IMR-90 (cell line): Measurements from ENCODE around the gene STRN4. TPM values are rescaled to one million over a fixed set of nuclear protein-coding genes. Genes with fewer than 3 reads are reported as not detected.

Source experiments
- ATAC-seq: fragments of 200-7000 bp; cut with Tn5 transposase; 2 replicates; pipeline ENCODE4 v1.9.1; 2020; ENCODE audit warnings: low read depth, mild to moderate bottlenecking, moderate library complexity
- BruUV-seq: library from RNA; stranded (reverse); fragments of 400-500 nt; replicated peaks from 2 replicates; lab custom pipeline; 2021; lab: Mats Ljungman, UMichigan
- CTCF ChIA-PET: fragments of 300-600 bp; formaldehyde crosslinking; extraction: SDS; loops from one replicate; lab custom pipeline; 2021; ENCODE audit warnings: antibody characterized with exemption; lab: Yijun Ruan, JAX
- POLR2A ChIA-PET: fragments of 300-600 bp; sonication (Branson Sonifier 250); formaldehyde crosslinking; loops from one replicate; lab custom pipeline; 2022; ENCODE audit warnings: antibody characterized with exemption; ENCODE audit not compliant: unreplicated experiment; lab: Charles Lee
- DNase-seq: peaks from one replicate; pipeline ENCODE4 v3.0.0; 2013
- H2AFZ ChIP-seq: replicated peaks from 2 replicates; pipeline ENCODE3; 2013; ENCODE audit warnings: low read length, mild to moderate bottlenecking; ENCODE audit not compliant: poor library complexity
- H2AK5ac ChIP-seq: 2 replicates; pipeline ENCODE4 v1.6.1; 2013; ENCODE audit warnings: low read depth, low read length, inconsistent platforms
- H2AK9ac ChIP-seq: replicated peaks from 2 replicates; pipeline ENCODE3; 2013; ENCODE audit warnings: mild to moderate bottlenecking, low read depth, low read length, moderate library complexity; ENCODE audit not compliant: poor library complexity
- H2BK120ac ChIP-seq: 2 replicates; pipeline ENCODE4 v1.6.1; 2013; ENCODE audit warnings: low read depth, low read length, inconsistent platforms
- H2BK15ac ChIP-seq: 3 replicates; pipeline ENCODE4 v1.6.1; 2013; ENCODE audit warnings: low read depth, low read length, inconsistent platforms
- H2BK20ac ChIP-seq: 2 replicates; pipeline ENCODE4 v1.6.1; 2013; ENCODE audit warnings: low read depth, mild to moderate bottlenecking, inconsistent platforms, low read length, moderate library complexity
- H2BK5ac ChIP-seq: 2 replicates; pipeline ENCODE4 v1.6.1; 2013; ENCODE audit warnings: mild to moderate bottlenecking, low read depth, low read length, inconsistent platforms; ENCODE audit not compliant: poor library complexity, severe bottlenecking
- H3K14ac ChIP-seq: replicated peaks from 2 replicates; pipeline ENCODE4 v1.6.1; 2013; ENCODE audit warnings: low read depth, low read length, inconsistent platforms
- H3K18ac ChIP-seq: 2 replicates; pipeline ENCODE4 v1.6.1; 2013; ENCODE audit warnings: low read depth, low read length, control low read depth
- H3K23ac ChIP-seq: 2 replicates; pipeline ENCODE4 v1.6.1; 2013; ENCODE audit warnings: low read depth, low read length, inconsistent platforms
- H3K27ac ChIP-seq: 2 replicates; pipeline ENCODE4 v1.5.1; 2013; ENCODE audit warnings: mild to moderate bottlenecking, control low read depth, low read length; ENCODE audit not compliant: insufficient read depth
- H3K27me3 ChIP-seq: 2 replicates; pipeline ENCODE4 v1.6.1; 2013; ENCODE audit warnings: low read length; ENCODE audit not compliant: control insufficient read depth, insufficient read depth
- H3K36me3 ChIP-seq: 2 replicates; pipeline ENCODE4 v1.6.1; 2013; ENCODE audit warnings: low read length, mixed read lengths; ENCODE audit not compliant: control insufficient read depth, insufficient read depth
- H3K4ac ChIP-seq: 2 replicates; pipeline ENCODE4 v1.6.1; 2013; ENCODE audit warnings: low read depth, low read length, inconsistent platforms
- H3K4me1 ChIP-seq: 2 replicates; pipeline ENCODE4 v1.6.1; 2013; ENCODE audit warnings: low read length, mixed read lengths; ENCODE audit not compliant: control insufficient read depth, insufficient read depth
- H3K4me2 ChIP-seq: 2 replicates; pipeline ENCODE4 v1.6.1; 2013; ENCODE audit warnings: low read depth, mild to moderate bottlenecking, control low read depth, low read length, moderate library complexity
- H3K4me3 ChIP-seq: 2 replicates; pipeline ENCODE4 v1.5.1; 2013; ENCODE audit warnings: low read depth, mild to moderate bottlenecking, control low read depth, low read length, moderate library complexity; ENCODE audit not compliant: insufficient read depth
- H3K56ac ChIP-seq: 2 replicates; pipeline ENCODE4 v1.6.1; 2013; ENCODE audit warnings: low read length, inconsistent platforms; ENCODE audit not compliant: insufficient read depth; ENCODE audit errors: extremely low read depth
- H3K79me1 ChIP-seq, 2 experiments: 2 replicates each; pipeline ENCODE4 v1.6.1; 2013; ENCODE audit warnings: low read length in 2 of 2, inconsistent platforms in 1 of 2, low read depth in 1 of 2
- H3K9ac ChIP-seq: 2 replicates; pipeline ENCODE4 v1.6.1; 2013; ENCODE audit warnings: low read depth, low read length, control low read depth
- H3K9me1 ChIP-seq: 2 replicates; pipeline ENCODE4 v1.6.1; 2013; ENCODE audit warnings: low read length, inconsistent platforms; ENCODE audit not compliant: insufficient read depth
- H3K9me3 ChIP-seq: 2 replicates; pipeline ENCODE4 v1.6.1; 2013; ENCODE audit warnings: low read length; ENCODE audit not compliant: control insufficient read depth, insufficient read depth
- H4K20me1 ChIP-seq: 2 replicates; pipeline ENCODE4 v1.6.1; 2013; ENCODE audit warnings: low read length, inconsistent platforms; ENCODE audit not compliant: insufficient read depth
- H4K5ac ChIP-seq: 2 replicates; pipeline ENCODE4 v1.6.1; 2013; ENCODE audit warnings: mild to moderate bottlenecking, low read depth, low read length, control low read depth
- H4K8ac ChIP-seq, 2 experiments: 2 replicates each; pipeline ENCODE4 v1.6.1; 2013; ENCODE audit warnings: low read depth in 2 of 2, low read length in 2 of 2, control low read depth in 1 of 2, inconsistent platforms in 1 of 2
- H4K91ac ChIP-seq: 2 replicates; pipeline ENCODE4 v1.6.1; 2013; ENCODE audit warnings: low read depth, low read length, inconsistent platforms; ENCODE audit not compliant: insufficient read depth
- BHLHE40 ChIP-seq: fragments of 150-350 bp; IDR thresholded peaks from 2 replicates; pipeline ENCODE4 v1.6.1; 2016; ENCODE audit warnings: mild to moderate bottlenecking, low read depth, low read length
- CEBPB ChIP-seq: IDR thresholded peaks from 2 replicates; pipeline ENCODE4 v1.6.1; 2012; ENCODE audit warnings: low read depth, low read length, improper control_type of control experiment
- CHD1 ChIP-seq: IDR thresholded peaks from 2 replicates; pipeline ENCODE4 v1.6.1; 2012; ENCODE audit warnings: low read depth, low read length, improper control_type of control experiment
- CTCF ChIP-seq: conservative IDR thresholded peaks from 2 replicates; pipeline ENCODE4 v1.5.1; 2012; ENCODE audit warnings: mild to moderate bottlenecking, low read depth, low read length, improper control_type of control experiment
- FOS ChIP-seq: fragments of 150-350 bp; IDR thresholded peaks from 2 replicates; pipeline ENCODE4 v1.6.1; 2016; ENCODE audit warnings: low read depth, low read length
- MAFK ChIP-seq: IDR thresholded peaks from 2 replicates; pipeline ENCODE4 v1.6.1; 2012; ENCODE audit warnings: low read depth, low read length, improper control_type of control experiment
- MAZ ChIP-seq: IDR thresholded peaks from 2 replicates; pipeline ENCODE4 v1.6.1; 2012; ENCODE audit warnings: low read depth, mild to moderate bottlenecking, low read length, improper control_type of control experiment, moderate library complexity, borderline replicate concordance
- MXI1 ChIP-seq: IDR thresholded peaks from 2 replicates; pipeline ENCODE4 v1.6.1; 2012; ENCODE audit warnings: low read depth, mild to moderate bottlenecking, low read length, moderate library complexity, borderline replicate concordance
- NFE2L2 ChIP-seq: fragments of 150-350 bp; IDR thresholded peaks from 2 replicates; pipeline ENCODE4 v1.6.1; 2016; ENCODE audit warnings: low read depth, mild to moderate bottlenecking, low read length
- RAD21 ChIP-seq: IDR thresholded peaks from 2 replicates; pipeline ENCODE4 v1.6.1; 2012; ENCODE audit warnings: low read length, improper control_type of control experiment
- RCOR1 ChIP-seq: IDR thresholded peaks from 2 replicates; pipeline ENCODE4 v1.6.1; 2012; ENCODE audit warnings: mild to moderate bottlenecking, low read length, improper control_type of control experiment; ENCODE audit not compliant: insufficient replicate concordance
- RFX5 ChIP-seq: IDR thresholded peaks from 2 replicates; pipeline ENCODE4 v1.8.0; 2012; ENCODE audit warnings: low read depth, mild to moderate bottlenecking, low read length, moderate library complexity
- SMC3 ChIP-seq: fragments of 150-350 bp; IDR thresholded peaks from 2 replicates; pipeline ENCODE4 v1.6.1; 2016; ENCODE audit warnings: low read depth, mild to moderate bottlenecking, antibody characterized with exemption, low read length, moderate library complexity
- WGBS, 2 experiments: methylation state at CpG; one replicate each; pipeline versions ENCODE4 v1.1.5 to v1.1.7; 2013; ENCODE audit warnings: missing lambda C conversion rate in 2 of 2; ENCODE audit not compliant: insufficient read length in 1 of 2; ENCODE audit errors: extremely low coverage in 2 of 2; 5-methylcytosine and 5-hydroxymethylcytosine counted together
- dilution Hi-C: fragments of 300-500 bp; cut with HindIII; formaldehyde crosslinking; loops from one replicate; pipeline ENCODE4 v1.14.3; 2018; ENCODE audit warnings: low sequenced_read_pairs; ENCODE audit not compliant: unreplicated experiment
- in situ Hi-C: fragments of 300-500 bp; cut with MboI; formaldehyde crosslinking; loops from 3 replicates; pipeline ENCODE4 v1.14.3; 2019; ENCODE audit warnings: low sequenced_read_pairs, inconsistent platforms, mixed read lengths
- intact Hi-C: fragments of 100-400 bp; cut with micrococcal nuclease; formaldehyde crosslinking; loops from 2 replicates; pipeline ENCODE4 v1.10.0; 2022
- polyA plus RNA-seq, 3 experiments: library from polyadenylated mRNA; depleted of rRNA; stranded (reverse); fragments of >200 nt; gene quantifications; 2 replicates each; pipeline ENCODE4 v1.2.3, GENCODE V29; 2012; ENCODE audit warnings: low replicate concordance in 1 of 3
- total RNA-seq: library from RNA; depleted of rRNA; stranded (reverse); fragments of >200 nt; gene quantifications from 2 replicates; pipeline ENCODE4 v1.2.3, GENCODE V29; 2012
- TF ChIP-seq, protein P1 (sequence below): fragments of 150-350 bp; IDR thresholded peaks from 2 replicates; pipeline ENCODE4 v1.6.1; 2017; ENCODE audit warnings: mild to moderate bottlenecking, antibody characterized with exemption, low read length, low read depth
- TF ChIP-seq, protein P2 (sequence below): fragments of 150-350 bp; IDR thresholded peaks from 2 replicates; pipeline ENCODE4 v1.6.1; 2016; ENCODE audit warnings: low read depth, mild to moderate bottlenecking, low read length, moderate library complexity, borderline replicate concordance

STRN4 gene
- total and polyA plus RNA-seq, 2 of the 4 experiments (the other 2 are of a cell fraction) = 36.7 to 112 TPM

DNA sequence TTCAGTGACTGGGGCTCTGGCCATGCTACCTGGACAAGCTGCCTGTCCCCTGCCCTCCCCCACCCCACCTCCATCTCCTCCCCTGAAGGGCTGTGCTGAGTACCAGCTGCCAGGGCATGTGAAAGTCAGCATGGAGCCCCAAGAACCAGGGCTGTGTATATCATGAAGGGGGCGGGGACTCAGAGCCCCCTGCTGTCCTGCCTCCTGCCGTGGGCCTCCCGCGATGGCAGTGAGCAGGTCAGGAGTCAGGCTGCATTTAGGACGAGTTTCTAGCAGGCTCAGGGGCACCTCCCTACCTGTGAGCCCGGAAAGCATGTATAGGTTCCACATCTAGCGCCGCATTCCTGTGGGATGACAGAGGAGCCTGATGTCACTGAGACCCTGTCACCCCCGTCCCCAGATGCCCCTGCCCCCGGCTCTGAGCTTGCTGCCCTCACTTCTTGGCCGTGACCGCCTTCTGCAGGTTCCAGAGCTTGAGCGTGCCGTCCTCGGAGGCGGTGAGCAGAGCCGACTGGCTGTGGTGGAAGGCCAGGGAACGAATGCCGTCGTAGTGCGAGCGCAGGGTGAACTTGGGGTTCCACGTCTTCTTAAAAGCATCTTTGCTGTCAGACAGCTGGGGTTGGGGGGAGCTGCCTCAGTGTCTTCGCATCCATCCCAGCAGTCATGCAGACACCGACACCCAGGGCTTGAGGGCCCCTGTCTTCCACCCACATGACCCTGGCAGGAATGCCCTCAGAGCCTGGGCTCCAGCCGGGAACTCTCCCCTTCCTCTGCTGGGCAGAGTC, 21.0 kb downstream of the STRN4 start:
- H3K4me1 ChIP-seq = peaks cover 2% of the 10 kb centered on the region; the same call in 1 of the 2 replicates
- H3K27ac ChIP-seq = no peak overlapping the region
- in situ Hi-C loops (no loop called here), dilution Hi-C loops (no loop called here), intact Hi-C loops (no loop called here)
- H3K23ac ChIP-seq = no peak overlapping the region
- no peak overlapping the region for H3K4me2 ChIP-seq
- peaks cover 25 to 66% of the 10 kb centered on the region in 2 experiments for H3K79me1 ChIP-seq
- H4K20me1 ChIP-seq = peaks cover 38% of the 10 kb centered on the region
- no peak overlapping the region for H3K4me3 ChIP-seq
- ChIA-PET CTCF (no interaction called here), POLR2A (no interaction called here)
- H2AK9ac ChIP-seq = no peak overlapping the region
- no peak overlapping the region for H3K4ac ChIP-seq
- no peak overlapping the region for H3K14ac ChIP-seq
- no peak overlapping the region for H3K9ac ChIP-seq
- H4K5ac ChIP-seq = no peak overlapping the region
- WGBS, 2 experiments = 89% methylated on average over 15 of the region's 26 CpGs; no CpG with 5 or more reads in 1 of the 2 experiments
- no TSS peak for BruUV-seq
- no peaks in the 10 kb centered on the region for H3K9me3 ChIP-seq
- no peak overlapping the region for H3K56ac ChIP-seq
- H3K18ac ChIP-seq = no peak overlapping the region
- no peak overlapping the region for H4K8ac ChIP-seq
- H3K9me1 ChIP-seq = 0 out of 2 replicates have a peak, but pooled peaks cover 2% of the 10 kb centered on the region
- no peak overlapping the region for H2BK15ac ChIP-seq
- no peak overlapping the region for H2BK5ac ChIP-seq
- no peak overlapping the region for H4K91ac ChIP-seq
- DNase-seq (no peak), ATAC-seq (no peak)
- no peaks in the 10 kb centered on the region for H3K27me3 ChIP-seq
- no peak overlapping the region for H2AK5ac ChIP-seq
- no peak overlapping the region for H2BK20ac ChIP-seq
- H3K36me3 ChIP-seq = peaks cover 90% of the 10 kb centered on the region
- H2BK120ac ChIP-seq = no peak overlapping the region
- H2AFZ ChIP-seq = no peak overlapping the region
- TF ChIP-seq, protein P1, sequence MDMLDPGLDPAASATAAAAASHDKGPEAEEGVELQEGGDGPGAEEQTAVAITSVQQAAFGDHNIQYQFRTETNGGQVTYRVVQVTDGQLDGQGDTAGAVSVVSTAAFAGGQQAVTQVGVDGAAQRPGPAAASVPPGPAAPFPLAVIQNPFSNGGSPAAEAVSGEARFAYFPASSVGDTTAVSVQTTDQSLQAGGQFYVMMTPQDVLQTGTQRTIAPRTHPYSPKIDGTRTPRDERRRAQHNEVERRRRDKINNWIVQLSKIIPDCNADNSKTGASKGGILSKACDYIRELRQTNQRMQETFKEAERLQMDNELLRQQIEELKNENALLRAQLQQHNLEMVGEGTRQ = no peak
- no peak for TF ChIP-seq CHD1
- TF ChIP-seq RAD21 = no peak
- no peak for TF ChIP-seq BHLHE40
- TF ChIP-seq MAZ = no peak
- no peak for TF ChIP-seq CEBPB
- no peak for TF ChIP-seq FOS
- TF ChIP-seq NFE2L2 = no peak
- TF ChIP-seq MXI1 = no peak
- TF ChIP-seq RFX5 = no peak
- TF ChIP-seq, protein P2, sequence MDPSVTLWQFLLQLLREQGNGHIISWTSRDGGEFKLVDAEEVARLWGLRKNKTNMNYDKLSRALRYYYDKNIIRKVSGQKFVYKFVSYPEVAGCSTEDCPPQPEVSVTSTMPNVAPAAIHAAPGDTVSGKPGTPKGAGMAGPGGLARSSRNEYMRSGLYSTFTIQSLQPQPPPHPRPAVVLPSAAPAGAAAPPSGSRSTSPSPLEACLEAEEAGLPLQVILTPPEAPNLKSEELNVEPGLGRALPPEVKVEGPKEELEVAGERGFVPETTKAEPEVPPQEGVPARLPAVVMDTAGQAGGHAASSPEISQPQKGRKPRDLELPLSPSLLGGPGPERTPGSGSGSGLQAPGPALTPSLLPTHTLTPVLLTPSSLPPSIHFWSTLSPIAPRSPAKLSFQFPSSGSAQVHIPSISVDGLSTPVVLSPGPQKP = no peak
- no peak for TF ChIP-seq CTCF
- TF ChIP-seq MAFK = no peak
- TF ChIP-seq SMC3 = no peak
- TF ChIP-seq RCOR1 = no peak
